Activated CD8-positive, alpha-beta memory T cell treated with anti-CD3 and anti-CD28 coated beads for 24 hours (primary cell): ENCODE data around the gene FAM193B.
"Not testable (repeated sequence)": the region's sequence is repeated elsewhere in the genome, so short reads cannot be mapped to it uniquely, and the experiment has no call there.

Experiments
- DNase-seq: peaks from one replicate; pipeline ENCODE4 v3.0.0-alpha.2; 2020

The FAM193B gene

GRCh38 chr5:177497292-177498012, 56.9 kb downstream of the FAM193B start, which contains the start of gene PDLIM7:
Gene PDLIM7 (minus strand): TSS chr5:177497604. CDS start chr5:177496512, 1,092 bp downstream.
- peak; percentile 98 for DNase-seq

- DNase-seq, result no peak
These were observed 57.6 kb downstream of the FAM193B start for GRCh38 chr5:177496727-177497291.

- no peak for DNase-seq
These were observed 58.2 kb downstream of the FAM193B start for GRCh38 chr5:177496070-177496726.

GRCh38 chr5:177495243-177496060, 58.9 kb downstream of the FAM193B start:
- no peak for DNase-seq

- peak; percentile 68 for DNase-seq
These were observed 59.8 kb downstream of the FAM193B start for GRCh38 chr5:177494346-177495195.

- DNase-seq, result no peak
These were observed 60.5 kb downstream of the FAM193B start for GRCh38 chr5:177493795-177494345.

GRCh38 chr5:177492841-177493240, 61.5 kb downstream of the FAM193B start:
- no peak for DNase-seq

GRCh38 chr5:177491983-177492746, 62.2 kb downstream of the FAM193B start:
- no peak for DNase-seq

- no peak for DNase-seq
These were observed 62.9 kb downstream of the FAM193B start for GRCh38 chr5:177491429-177491945.

- no peak for DNase-seq
These were observed 63.4 kb downstream of the FAM193B start for GRCh38 chr5:177490992-177491391.

GRCh38 chr5:177490311-177490991, 63.9 kb downstream of the FAM193B start:
- DNase-seq, result no peak

GRCh38 chr5:177489119-177489716, 65.1 kb downstream of the FAM193B start:
- no peak for DNase-seq

GRCh38 chr5:177487975-177488374, 66.4 kb downstream of the FAM193B start:
- no peak for DNase-seq

- no peak for DNase-seq
These were observed 67.2 kb downstream of the FAM193B start for GRCh38 chr5:177487144-177487543.

- DNase-seq, result no peak
These were observed 68.1 kb downstream of the FAM193B start for GRCh38 chr5:177486256-177486655.

GRCh38 chr5:177485753-177486152, 68.6 kb downstream of the FAM193B start:
- not testable (repeated sequence) for DNase-seq

GRCh38 chr5:177484902-177485549, 69.3 kb downstream of the FAM193B start:
- no peak for DNase-seq

- no peak for DNase-seq
These were observed 70.1 kb downstream of the FAM193B start for GRCh38 chr5:177483994-177484901.
